Right lobe of liver (tissue), 4 donors: ENCODE measurements around the gene COPG2.

Experiments used
- POLR2A ChIP-seq: fragments of 450-650 bp; IDR thresholded peaks from one replicate; pipeline ENCODE4 v1.6.1; 2017; ENCODE audit warnings: antibody characterized with exemption, mild to moderate bottlenecking
- TF ChIP-seq, protein P1 (sequence below), 4 donors: fragments of 200-600 bp in 3 of 4; fragments of 450-650 bp in 1 of 4; IDR thresholded peaks; one replicate each; pipeline versions ENCODE4 v1.5.1 to v1.8.0; 2016 to 2022; ENCODE audit warnings: antibody characterized with exemption in 4 of 4, mild to moderate bottlenecking in 2 of 4
- donor health status: DM: no; HTN: no; CAD: no.
- donor health status: DM: no; HTN: no; CAD: no.
- donor health status: DM: no; HTN: yes; CAD: no.

- TF ChIP-seq, protein P1, sequence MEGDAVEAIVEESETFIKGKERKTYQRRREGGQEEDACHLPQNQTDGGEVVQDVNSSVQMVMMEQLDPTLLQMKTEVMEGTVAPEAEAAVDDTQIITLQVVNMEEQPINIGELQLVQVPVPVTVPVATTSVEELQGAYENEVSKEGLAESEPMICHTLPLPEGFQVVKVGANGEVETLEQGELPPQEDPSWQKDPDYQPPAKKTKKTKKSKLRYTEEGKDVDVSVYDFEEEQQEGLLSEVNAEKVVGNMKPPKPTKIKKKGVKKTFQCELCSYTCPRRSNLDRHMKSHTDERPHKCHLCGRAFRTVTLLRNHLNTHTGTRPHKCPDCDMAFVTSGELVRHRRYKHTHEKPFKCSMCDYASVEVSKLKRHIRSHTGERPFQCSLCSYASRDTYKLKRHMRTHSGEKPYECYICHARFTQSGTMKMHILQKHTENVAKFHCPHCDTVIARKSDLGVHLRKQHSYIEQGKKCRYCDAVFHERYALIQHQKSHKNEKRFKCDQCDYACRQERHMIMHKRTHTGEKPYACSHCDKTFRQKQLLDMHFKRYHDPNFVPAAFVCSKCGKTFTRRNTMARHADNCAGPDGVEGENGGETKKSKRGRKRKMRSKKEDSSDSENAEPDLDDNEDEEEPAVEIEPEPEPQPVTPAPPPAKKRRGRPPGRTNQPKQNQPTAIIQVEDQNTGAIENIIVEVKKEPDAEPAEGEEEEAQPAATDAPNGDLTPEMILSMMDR (IDR thresholded peaks at IDR 0.05) = no peak
- no peak for TF ChIP-seq POLR2A
Measured at GRCh38 chr7:130553398-130554029, 115.0 kb downstream of the COPG2 start.
